SJSA1 (cell line): ENCODE measurements around the gene ISOC2. TPM values are rescaled to one million over a fixed set of nuclear protein-coding genes. Genes with fewer than 3 reads are reported as not detected.

Source experiments
- DNase-seq, 2 experiments: peaks; one replicate each; pipeline ENCODE4 v3.0.0-alpha.2; 2015 to 2020; ENCODE audit warnings: low spot score in 2 of 2, low read depth in 1 of 2
- H3K27ac ChIP-seq: fragments of 250-450 bp; sonication (Bioruptor Pico); 2 replicates; pipeline ENCODE4 v1.5.1; 2020; ENCODE audit warnings: mild to moderate bottlenecking, moderate library complexity
- H3K27me3 ChIP-seq: fragments of 250-450 bp; sonication (Bioruptor Pico); replicated peaks from 2 replicates; pipeline ENCODE4 v1.5.1; 2020; ENCODE audit warnings: mild to moderate bottlenecking, moderate library complexity
- H3K36me3 ChIP-seq: fragments of 250-450 bp; sonication (Bioruptor Pico); 2 replicates; pipeline ENCODE4 v1.5.1; 2020; ENCODE audit warnings: mild to moderate bottlenecking
- H3K4me1 ChIP-seq: fragments of 250-450 bp; sonication (Bioruptor Pico); replicated peaks from 2 replicates; pipeline ENCODE4 v1.6.1; 2021; ENCODE audit warnings: mild to moderate bottlenecking
- H3K4me3 ChIP-seq: fragments of 250-450 bp; sonication (Bioruptor Pico); 2 replicates; pipeline ENCODE4 v1.5.1; 2020; ENCODE audit warnings: mild to moderate bottlenecking
- H3K9me3 ChIP-seq: fragments of 250-450 bp; sonication (Bioruptor Pico); replicated peaks from 2 replicates; pipeline ENCODE4 v1.5.1; 2020; ENCODE audit warnings: mild to moderate bottlenecking
- total RNA-seq: library from RNA; depleted of rRNA; stranded (reverse); fragments of >200 nt; shearing (Covaris generic); gene quantifications from 2 replicates; pipeline ENCODE4 v1.2.3, GENCODE V29; 2014

The ISOC2 gene
- total RNA-seq, 1 experiment from 2014 or later: 71.7 TPM

DNA sequence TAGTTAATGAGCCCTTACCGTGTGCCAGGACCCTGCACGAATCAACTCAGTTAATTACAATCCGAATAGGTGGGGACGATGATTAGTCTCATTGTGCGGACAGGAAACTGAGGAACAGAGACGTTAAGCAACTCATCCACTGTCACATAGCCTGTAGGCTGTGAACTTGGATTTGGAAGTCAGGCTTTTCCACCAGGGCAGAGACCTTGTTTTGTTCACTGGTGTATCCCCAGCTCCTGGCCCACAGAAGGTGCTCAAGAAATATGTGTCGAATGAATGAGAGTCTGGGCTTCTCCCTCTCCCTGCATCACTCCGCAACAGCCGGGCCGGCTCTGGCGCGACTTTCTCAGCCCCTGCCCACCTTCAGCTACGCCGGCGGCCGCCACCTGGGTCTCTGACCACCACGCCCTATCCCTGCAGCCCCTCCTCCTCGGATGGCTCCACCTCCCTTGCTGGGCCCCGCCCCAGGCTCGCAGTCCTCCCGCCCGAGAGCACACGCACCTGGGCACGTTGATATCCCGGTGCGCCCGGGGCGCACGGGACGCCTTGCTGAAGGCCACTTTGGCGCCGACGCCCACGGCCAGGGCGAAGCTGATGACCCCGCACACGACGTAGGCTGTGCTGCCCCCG, 19.6 kb downstream of the ISOC2 start:
- DNase-seq: no peak
- Histone ChIP-seq H3K27me3 (peaks cover 58% of the 10 kb centered on the region), H3K27ac (no peak overlapping the region), H3K36me3 (no peaks in the 10 kb centered on the region), H3K9me3 (peaks cover 5% of the 10 kb centered on the region; the same call in 1 of the 2 replicates), H3K4me1 (peaks cover 7% of the 10 kb centered on the region; the same call in 1 of the 2 replicates), H3K4me3 (no peak overlapping the region)

DNA sequence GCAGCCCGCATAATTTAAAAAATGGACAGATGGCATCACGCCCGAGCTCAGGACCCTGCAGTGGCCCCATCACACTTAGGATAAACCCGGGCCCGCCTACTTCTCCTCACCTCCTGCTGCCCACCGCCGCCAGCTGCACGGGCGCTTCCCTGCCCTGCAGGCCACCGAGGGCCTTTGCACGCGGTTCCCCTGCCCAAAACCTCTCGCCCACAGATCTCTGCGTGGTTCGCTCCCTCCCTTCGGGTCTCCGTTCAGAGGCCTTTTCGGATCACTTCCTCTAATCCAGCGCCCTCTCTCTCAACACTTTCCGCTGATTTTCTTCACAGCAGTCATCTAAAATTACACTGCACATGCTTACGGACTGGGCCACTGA, 20.1 kb downstream of the ISOC2 start:
- H3K9me3 ChIP-seq: peaks cover 5% of the 10 kb centered on the region; the same call in 1 of the 2 replicates
- no peaks in the 10 kb centered on the region for H3K36me3 ChIP-seq
- no peak overlapping the region for H3K4me3 ChIP-seq
- H3K4me1 ChIP-seq: peaks cover 7% of the 10 kb centered on the region; the same call in 1 of the 2 replicates
- no peak overlapping the region for H3K27ac ChIP-seq
- H3K27me3 ChIP-seq: peaks cover 54% of the 10 kb centered on the region
- no peak for DNase-seq

DNA sequence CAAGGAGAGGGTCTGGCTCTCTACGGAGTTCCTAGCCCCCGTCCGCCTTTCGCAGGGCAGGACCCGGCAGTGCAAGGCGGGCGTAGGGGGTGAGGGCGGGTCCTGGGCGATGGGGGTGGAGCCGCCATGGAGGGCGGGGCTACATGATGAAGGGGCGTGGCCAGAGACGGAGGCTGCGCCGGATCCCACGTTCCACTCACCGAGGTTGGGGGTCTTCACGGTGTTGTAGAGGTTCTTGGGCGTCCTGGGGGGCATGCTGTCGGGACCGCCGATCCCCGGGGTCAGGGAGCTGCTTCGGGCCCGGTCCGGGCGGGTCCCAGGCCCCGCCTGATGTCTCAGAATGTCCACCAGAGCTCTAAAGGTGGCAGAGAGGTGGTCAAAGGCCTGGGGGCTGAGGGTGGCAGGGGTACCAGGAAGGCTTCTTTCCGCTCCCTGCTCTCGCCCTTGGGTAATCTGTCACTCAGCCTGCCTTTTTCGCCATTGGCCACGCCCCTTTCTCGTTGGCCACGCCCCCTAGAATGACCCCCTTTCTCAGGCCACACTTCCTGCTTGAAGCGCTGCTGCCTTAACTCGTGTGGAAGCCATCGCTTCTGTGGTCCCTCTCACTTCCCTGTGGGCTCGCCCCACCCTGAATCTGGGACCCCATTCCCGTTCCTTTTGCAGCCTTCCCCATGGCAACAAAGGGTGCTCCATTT, 20.9 kb downstream of the ISOC2 start:
- DNase-seq: no peak
- no peak overlapping the region for H3K4me3 ChIP-seq
- H3K27ac ChIP-seq: no peak overlapping the region
- H3K27me3 ChIP-seq: peaks cover 51% of the 10 kb centered on the region
- no peaks in the 10 kb centered on the region for H3K36me3 ChIP-seq
- H3K9me3 ChIP-seq: peaks cover 5% of the 10 kb centered on the region; the same call in 1 of the 2 replicates
- H3K4me1 ChIP-seq: peaks cover 7% of the 10 kb centered on the region; the same call in 1 of the 2 replicates

DNA sequence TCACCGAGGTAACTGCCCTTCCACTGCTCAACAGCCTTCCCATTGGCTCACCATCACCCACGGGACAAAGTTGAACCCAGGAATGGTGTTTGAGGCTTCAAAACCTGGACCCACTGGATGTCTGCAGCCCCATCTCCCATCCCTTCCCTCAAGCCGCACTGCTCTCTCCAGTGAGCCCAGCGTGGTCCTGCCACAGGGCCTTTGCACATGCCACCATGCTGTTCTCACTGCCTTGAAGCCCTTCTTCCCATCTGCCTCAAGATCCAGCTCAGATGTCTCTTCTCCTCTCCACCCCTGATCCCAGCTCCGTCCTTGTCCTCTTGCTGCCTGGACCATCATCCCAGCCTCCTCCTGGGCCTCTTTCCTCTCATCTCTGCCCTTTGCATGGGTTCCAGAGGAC, 22.4 kb downstream of the ISOC2 start:
- Histone ChIP-seq H3K4me1 (peaks cover 7% of the 10 kb centered on the region; the same call in 1 of the 2 replicates), H3K27me3 (peaks cover 39% of the 10 kb centered on the region), H3K4me3 (no peak overlapping the region), H3K9me3 (peaks cover 5% of the 10 kb centered on the region; the same call in 1 of the 2 replicates), H3K27ac (no peak overlapping the region), H3K36me3 (no peaks in the 10 kb centered on the region)
- no peak for DNase-seq

DNA sequence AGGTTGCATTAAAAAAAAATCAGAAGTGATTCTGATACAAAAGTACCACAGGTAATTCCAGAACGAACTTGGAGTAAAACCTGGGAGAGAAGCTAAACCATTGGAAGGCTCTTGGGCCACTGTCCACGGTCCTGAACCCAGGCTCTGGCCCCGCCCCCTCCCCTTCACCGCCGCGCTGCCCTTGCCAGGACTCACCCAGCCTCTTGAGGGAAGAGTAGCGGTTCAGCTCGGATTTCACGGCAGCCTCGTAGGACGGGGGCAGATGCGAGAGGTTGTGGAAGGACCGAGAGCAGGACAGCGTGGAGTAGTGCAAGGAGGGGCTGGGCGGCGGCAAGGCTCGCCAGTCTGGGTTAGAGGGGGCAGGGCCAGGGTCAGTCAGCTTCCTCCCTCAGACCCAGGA, 24.0 kb downstream of the ISOC2 start:
- no peak overlapping the region for H3K27ac ChIP-seq
- DNase-seq: peak in 1 of 2 experiments; percentile 53
- H3K4me3 ChIP-seq: no peak overlapping the region
- peaks cover 6% of the 10 kb centered on the region for H3K9me3 ChIP-seq
- H3K27me3 ChIP-seq: peaks cover 36% of the 10 kb centered on the region
- H3K36me3 ChIP-seq: no peaks in the 10 kb centered on the region
- peaks cover 7% of the 10 kb centered on the region; the same call in 1 of the 2 replicates for H3K4me1 ChIP-seq

DNA sequence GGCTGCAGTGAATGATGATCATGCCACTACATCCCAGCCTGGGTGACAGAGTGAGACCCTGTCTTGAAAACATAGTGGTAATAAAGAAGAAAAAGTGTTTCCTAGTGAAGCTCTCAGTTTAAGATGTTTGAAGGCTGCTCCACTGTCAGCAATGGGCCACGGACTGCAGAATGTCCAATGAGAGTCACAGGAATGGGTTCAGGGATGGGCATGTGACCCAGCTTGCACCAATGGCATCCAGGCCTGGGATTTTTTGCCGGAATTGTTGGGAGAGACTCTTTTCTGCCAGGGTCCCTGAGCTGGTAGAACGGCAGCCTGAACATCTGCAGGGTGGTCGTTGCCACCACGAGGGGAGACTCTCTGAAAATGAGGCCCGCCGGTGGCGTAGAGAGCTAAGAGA, 24.6 kb downstream of the ISOC2 start:
- DNase-seq: no peak
- peaks cover 7% of the 10 kb centered on the region; the same call in 1 of the 2 replicates for H3K4me1 ChIP-seq
- no peak overlapping the region for H3K27ac ChIP-seq
- no peak overlapping the region for H3K4me3 ChIP-seq
- peaks cover 33% of the 10 kb centered on the region for H3K27me3 ChIP-seq
- no peaks in the 10 kb centered on the region for H3K36me3 ChIP-seq
- H3K9me3 ChIP-seq: peaks cover 10% of the 10 kb centered on the region

DNA sequence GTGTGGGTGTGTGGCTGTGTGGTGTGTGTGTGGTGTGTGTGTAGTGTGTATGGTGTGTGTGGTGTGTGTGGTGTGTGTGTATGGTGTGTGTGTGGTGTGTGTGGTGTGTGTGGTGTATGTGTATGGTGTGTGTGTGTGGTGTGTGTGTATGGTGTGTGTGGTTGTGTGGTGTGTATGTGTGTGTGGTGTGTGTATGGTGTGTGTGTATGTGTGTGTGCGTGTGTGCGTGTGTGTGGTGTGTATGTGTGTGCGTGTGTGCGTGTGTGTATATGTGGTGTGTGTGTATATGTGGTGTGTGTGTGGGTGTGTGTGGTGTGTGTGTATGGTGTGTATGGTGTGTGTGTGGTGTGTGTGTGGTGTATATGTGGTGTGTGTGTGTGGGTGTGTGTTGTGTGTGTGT, 26.4 kb downstream of the ISOC2 start:
- H3K36me3 ChIP-seq: no peaks in the 10 kb centered on the region
- H3K9me3 ChIP-seq: peaks cover 5% of the 10 kb centered on the region; the same call in 1 of the 2 replicates
- DNase-seq: no peak

DNA sequence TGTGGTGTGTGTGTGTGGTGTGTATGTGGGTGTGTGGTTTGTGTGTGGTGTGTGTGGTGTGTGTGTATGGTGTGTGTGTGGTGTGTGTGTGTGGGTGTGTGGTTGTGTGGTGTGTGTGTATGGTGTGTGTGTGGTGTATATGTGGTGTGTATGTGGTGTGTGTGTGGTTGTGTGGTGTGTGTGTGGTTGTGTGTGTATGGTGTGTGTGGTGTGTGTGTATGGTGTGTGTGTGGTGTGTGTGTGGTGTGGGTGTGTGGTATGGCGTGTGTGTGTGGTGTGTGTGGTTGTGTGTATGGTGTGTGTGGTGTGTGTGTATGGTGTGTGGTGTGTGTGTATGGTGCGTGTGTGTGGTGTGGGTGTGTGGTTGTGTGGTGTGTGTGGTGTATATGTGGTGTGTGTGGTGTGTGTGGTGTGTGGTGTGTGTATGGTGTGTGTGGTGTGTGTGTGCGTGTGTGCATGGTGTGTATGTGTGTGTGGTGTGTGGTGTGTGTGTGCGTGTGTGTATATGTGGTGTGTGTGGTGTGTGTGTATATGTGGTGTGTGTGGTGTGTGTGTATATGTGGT, 27.0 kb downstream of the ISOC2 start:
- no peak overlapping the region for H3K27ac ChIP-seq
- H3K36me3 ChIP-seq: no peaks in the 10 kb centered on the region
- peaks cover 5% of the 10 kb centered on the region; the same call in 1 of the 2 replicates for H3K9me3 ChIP-seq
- H3K4me3 ChIP-seq: no peak overlapping the region
- H3K4me1 ChIP-seq: no peaks in the 10 kb centered on the region
- H3K27me3 ChIP-seq: peaks cover 13% of the 10 kb centered on the region; the same call in 1 of the 2 replicates
- no peak for DNase-seq

More for the DNA sequence above, 26.4 kb downstream of the ISOC2 start:
- peaks cover 15% of the 10 kb centered on the region for H3K27me3 ChIP-seq
- no peaks in the 10 kb centered on the region for H3K4me1 ChIP-seq
- H3K27ac ChIP-seq: no peak overlapping the region
- H3K4me3 ChIP-seq: no peak overlapping the region

DNA sequence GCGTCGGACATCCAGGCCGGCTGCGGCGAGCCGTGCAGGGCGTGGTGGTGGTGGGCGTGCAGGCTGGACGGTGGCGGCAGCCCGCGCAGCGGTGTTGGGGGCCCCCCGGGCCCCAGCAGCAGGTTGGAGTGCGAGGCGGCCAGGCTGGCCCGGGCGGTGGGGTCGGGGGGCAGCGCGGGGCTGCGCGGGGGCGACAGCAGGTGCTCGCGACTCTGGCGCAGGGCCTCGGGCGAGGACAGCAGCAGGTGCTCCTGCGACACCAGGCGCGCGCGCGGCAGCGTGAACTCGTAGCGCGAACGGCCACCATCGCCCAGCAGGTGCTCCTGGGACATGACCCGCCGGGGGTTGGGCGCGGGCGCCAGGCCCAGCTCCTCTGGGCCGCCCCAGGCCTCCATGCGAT, 28.1 kb downstream of the ISOC2 start:
- Histone ChIP-seq H3K27ac (no peak overlapping the region), H3K27me3 (peaks cover 10% of the 10 kb centered on the region; the same call in 1 of the 2 replicates), H3K9me3 (peaks cover 5% of the 10 kb centered on the region; the same call in 1 of the 2 replicates), H3K4me1 (no peaks in the 10 kb centered on the region), H3K4me3 (no peak overlapping the region), H3K36me3 (no peaks in the 10 kb centered on the region)
- DNase-seq: no peak

DNA sequence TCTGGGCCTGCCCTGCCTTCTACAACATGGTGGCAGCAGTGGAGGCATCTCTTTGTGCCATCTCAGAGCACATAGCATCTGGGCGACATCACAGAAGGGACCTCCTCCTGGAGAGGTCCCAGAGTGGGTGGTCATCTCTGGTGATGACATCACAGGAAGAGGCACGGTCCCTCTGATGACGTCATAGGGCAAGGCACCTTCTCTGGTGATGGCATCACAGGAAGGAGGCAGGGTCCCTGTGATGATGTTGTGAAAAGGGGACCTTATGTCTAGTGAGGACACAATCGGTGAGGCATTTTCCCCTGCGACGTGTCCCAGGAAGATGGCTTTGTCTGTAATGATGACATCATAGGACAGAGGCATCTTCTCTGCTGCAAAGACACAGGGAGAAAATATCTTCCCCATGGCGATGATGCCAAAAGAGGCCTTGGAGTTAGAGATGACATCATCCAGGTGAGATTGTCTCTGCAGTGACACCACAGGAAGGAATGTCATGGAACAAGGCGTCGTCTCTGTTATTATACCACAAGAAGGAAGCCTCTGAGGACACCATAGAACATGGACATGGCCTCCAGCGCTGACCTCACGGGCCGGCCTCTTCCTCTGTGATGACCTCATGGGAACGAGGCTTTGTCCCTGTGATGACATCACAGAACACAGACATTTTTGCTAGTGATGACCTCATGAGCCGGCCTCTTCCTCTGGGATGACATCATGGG, 29.0 kb downstream of the ISOC2 start:
- Histone ChIP-seq H3K27me3 (peaks cover 10% of the 10 kb centered on the region; the same call in 1 of the 2 replicates), H3K4me3 (no peak overlapping the region), H3K9me3 (peaks cover 5% of the 10 kb centered on the region; the same call in 1 of the 2 replicates), H3K36me3 (no peaks in the 10 kb centered on the region), H3K4me1 (no peaks in the 10 kb centered on the region), H3K27ac (no peak overlapping the region)
- no peak for DNase-seq

DNA sequence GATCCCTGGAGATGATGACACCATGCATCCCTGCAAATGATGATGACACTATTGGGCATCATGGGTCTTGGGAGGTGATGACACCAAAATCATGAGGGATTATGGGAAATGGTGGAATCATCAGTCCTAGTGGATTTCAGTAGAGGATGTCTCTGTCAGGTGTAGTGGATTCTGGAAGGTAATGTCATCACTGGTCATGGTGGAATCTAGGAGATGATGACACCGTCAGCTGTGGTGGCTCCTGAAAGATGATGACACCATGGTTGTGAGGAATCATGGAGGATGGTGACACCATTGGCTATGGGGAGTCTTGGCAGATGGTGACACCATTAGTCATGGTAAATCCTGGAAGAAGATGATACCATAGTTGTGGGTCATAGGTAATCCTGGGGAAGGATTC, 30.3 kb downstream of the ISOC2 start:
- Histone ChIP-seq H3K36me3 (no peaks in the 10 kb centered on the region), H3K4me3 (no peak overlapping the region), H3K4me1 (no peaks in the 10 kb centered on the region), H3K27me3 (peaks cover 10% of the 10 kb centered on the region; the same call in 1 of the 2 replicates), H3K9me3 (peaks cover 5% of the 10 kb centered on the region; the same call in 1 of the 2 replicates), H3K27ac (no peak overlapping the region)
- no peak for DNase-seq

DNA sequence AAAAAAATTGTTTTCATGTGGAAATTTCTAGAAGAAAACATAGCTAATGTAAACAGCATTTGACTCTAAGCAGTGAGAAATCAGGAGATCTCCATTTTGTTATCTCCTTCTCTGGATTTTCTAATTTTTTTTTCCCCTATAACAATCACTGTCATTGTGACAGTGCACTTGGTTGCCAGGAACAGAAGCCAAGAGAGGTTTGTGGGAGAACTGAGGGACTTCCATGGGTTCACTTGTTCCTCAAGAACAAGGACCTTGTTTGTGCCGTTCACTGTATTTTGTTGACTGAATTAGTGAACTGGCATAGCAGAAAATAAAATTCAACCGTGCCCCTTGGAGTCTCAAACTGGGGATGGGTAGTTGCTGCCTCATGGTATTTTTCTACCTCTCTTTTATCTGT, 35.4 kb downstream of the ISOC2 start:
- H3K9me3 ChIP-seq: no peaks in the 10 kb centered on the region
- DNase-seq: no peak
- H3K36me3 ChIP-seq: no peaks in the 10 kb centered on the region
- H3K4me3 ChIP-seq: no peak overlapping the region
- no peaks in the 10 kb centered on the region for H3K4me1 ChIP-seq
- no peak overlapping the region for H3K27ac ChIP-seq
- peaks cover 20% of the 10 kb centered on the region for H3K27me3 ChIP-seq

DNA sequence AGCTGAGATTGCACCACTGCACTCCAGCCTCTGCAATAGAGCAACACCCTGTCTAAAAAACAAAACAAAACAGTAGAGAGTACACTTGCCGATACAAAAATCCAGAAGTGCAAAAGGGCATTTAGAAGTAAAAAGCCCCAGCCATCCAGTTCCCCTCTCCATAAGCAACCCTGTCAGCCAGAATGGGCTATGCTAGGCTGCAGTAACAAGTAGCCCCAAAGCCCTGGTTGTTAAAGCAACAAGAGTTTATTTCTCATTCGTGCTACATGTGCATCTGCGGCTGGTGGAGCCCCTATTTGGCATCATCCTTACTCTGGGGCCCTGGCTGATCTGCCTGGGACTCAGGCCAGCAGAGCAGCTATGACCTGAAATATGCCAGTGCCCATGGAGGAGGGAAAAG, 36.9 kb downstream of the ISOC2 start:
- H3K27ac ChIP-seq: no peak overlapping the region
- H3K36me3 ChIP-seq: no peaks in the 10 kb centered on the region
- peaks cover 25% of the 10 kb centered on the region for H3K27me3 ChIP-seq
- no peaks in the 10 kb centered on the region for H3K4me1 ChIP-seq
- no peaks in the 10 kb centered on the region for H3K9me3 ChIP-seq
- H3K4me3 ChIP-seq: no peak overlapping the region
- DNase-seq: no peak
